Adrenal gland (tissue), 12 donors: ENCODE results near the gene MRPS7. TPM values are rescaled to one million over a fixed set of nuclear protein-coding genes. Genes with fewer than 3 reads are reported as not detected.
A peak's percentile ranks its signal among the peaks of the same experiment; 100 is the strongest.

ENCODE experiments used
- DNase-seq, 7 donors: peaks; one replicate each; pipeline ENCODE4 v3.0.0-alpha.2; 2019 to 2020
- H3K27ac ChIP-seq, 5 donors: fragments of 200-600 bp; sonication (generic) in 4 of 5; 1 replicate in 3 of 5; 2 replicates in 2 of 5; pipeline versions ENCODE4 v1.5.1 to v1.8.0; 2016 to 2020; ENCODE audit warnings: mild to moderate bottlenecking in 1 of 5
- H3K27me3 ChIP-seq: fragments of 200-600 bp; 2 replicates; pipeline ENCODE4 v1.8.0; 2021
- H3K36me3 ChIP-seq, 2 donors: fragments of 200-600 bp; replicated peaks in 1 of 2; 1 replicate in 1 of 2; 2 replicates in 1 of 2; pipeline versions ENCODE4 v1.5.1 to v1.8.0; 2018 to 2022
- H3K4me1 ChIP-seq, 2 donors: fragments of 200-600 bp; replicated peaks in 1 of 2; 1 replicate in 1 of 2; 2 replicates in 1 of 2; pipeline versions ENCODE4 v1.5.1 to v1.8.0; 2018 to 2021
- H3K4me3 ChIP-seq, 4 donors: fragments of 200-600 bp; sonication (generic) in 3 of 4; one replicate each; pipeline ENCODE4 v1.5.1; 2016 to 2018
- H3K9me3 ChIP-seq, 3 donors: fragments of 200-600 bp; sonication (generic) in 1 of 3; replicated peaks in 1 of 3; 1 replicate in 2 of 3; 2 replicates in 1 of 3; pipeline versions ENCODE4 v1.5.1 to v1.8.0; 2016 to 2021
- POLR2A ChIP-seq, 2 donors: fragments of 450-650 bp; IDR thresholded peaks; one replicate each; pipeline ENCODE4 v1.6.1; 2017; ENCODE audit warnings: antibody characterized with exemption in 2 of 2, mild to moderate bottlenecking in 2 of 2, moderate library complexity in 1 of 2
- WGBS, 4 donors: extraction: QIAGEN DNeasy Blood & Tissue Kit in 2 of 4; methylation state at CpG; one replicate each; pipeline versions ENCODE4 v1.1.5 to v1.1.7; 2013 to 2017; 5-methylcytosine and 5-hydroxymethylcytosine counted together
- intact Hi-C, 2 donors: fragments of 100-400 bp; cut with DNase I; formaldehyde crosslinking; loops; one replicate each; pipeline versions ENCODE4 v1.14.1 to v1.15.0; 2022 to 2023
- polyA plus RNA-seq, 3 donors: library from polyadenylated mRNA; stranded (reverse); fragments of 200-250 nt in 2 of 3; fragments of 350-450 nt in 1 of 3; fragmentation: Illumina TruSeq in 1 of 3; extraction: RNeasy Lipid Tissue Mini Kit (QIAGEN cat#74804) in 1 of 3; gene quantifications; one replicate each; pipeline ENCODE4 v1.2.3, GENCODE V29; 2013 to 2014
- total RNA-seq, 9 donors: library from RNA; depleted of rRNA in 4 of 9; stranded (reverse); fragments of >200 nt in 4 of 9; fragments of 120-200 nt in 1 of 9; fragmentation: NEBNext Ultra II Directional in 1 of 9; extraction: Animal tissue kit (Norgen Biotek cat#: 25700) in 1 of 9; gene quantifications; one replicate each; pipeline versions ENCODE4 v1.1.0 to v1.2.4, GENCODE V29; 2013 to 2023
- TF ChIP-seq, protein P1 (sequence below), 6 experiments: fragments of 450-650 bp in 4 of 6; fragments of 200-600 bp in 2 of 6; sonication (generic) in 1 of 6; IDR thresholded peaks; 1 replicate in 5 of 6; 2 replicates in 1 of 6; pipeline versions ENCODE4 v1.5.1 to v1.8.0; 2016 to 2021; ENCODE audit warnings: antibody characterized with exemption in 6 of 6, mild to moderate bottlenecking in 2 of 6, moderate library complexity in 1 of 6
- donor health status: healthy with polysubstance abuse.
- donor health status: Bipolar disorder and iron deficiency.
- donor health status: DM: yes; HTN: yes; CAD: no.
- donor health status: DM: no; HTN: no; CAD: no.
- donor health status: DM: no; HTN: no; CAD: no.
- donor health status: DM: yes; HTN: yes; CAD: no.

MRPS7 gene
- total and polyA plus RNA-seq, 12 donors = 47.7 to 127 (median 75.0) TPM

GRCh38 chr17:75260641-75261335 lies 891 bp upstream of the MRPS7 start:
- DNase-seq = no peak
- intact Hi-C loops = no loop called here
- peaks cover 14 to 26% of the 10 kb centered on the region in 2 donors for H3K4me1 ChIP-seq
- peak overlapping the region; percentile 68 to 99 (median 86) for H3K4me3 ChIP-seq
- peak overlapping the region; percentile 86 to 99 (median 95) for H3K27ac ChIP-seq
- WGBS, 4 donors = 1 to 4% (median 2%) methylated on average over 12 to 31 of the region's 31 CpGs
- no peaks in the 10 kb centered on the region for H3K9me3 ChIP-seq
- TF ChIP-seq, protein P1, sequence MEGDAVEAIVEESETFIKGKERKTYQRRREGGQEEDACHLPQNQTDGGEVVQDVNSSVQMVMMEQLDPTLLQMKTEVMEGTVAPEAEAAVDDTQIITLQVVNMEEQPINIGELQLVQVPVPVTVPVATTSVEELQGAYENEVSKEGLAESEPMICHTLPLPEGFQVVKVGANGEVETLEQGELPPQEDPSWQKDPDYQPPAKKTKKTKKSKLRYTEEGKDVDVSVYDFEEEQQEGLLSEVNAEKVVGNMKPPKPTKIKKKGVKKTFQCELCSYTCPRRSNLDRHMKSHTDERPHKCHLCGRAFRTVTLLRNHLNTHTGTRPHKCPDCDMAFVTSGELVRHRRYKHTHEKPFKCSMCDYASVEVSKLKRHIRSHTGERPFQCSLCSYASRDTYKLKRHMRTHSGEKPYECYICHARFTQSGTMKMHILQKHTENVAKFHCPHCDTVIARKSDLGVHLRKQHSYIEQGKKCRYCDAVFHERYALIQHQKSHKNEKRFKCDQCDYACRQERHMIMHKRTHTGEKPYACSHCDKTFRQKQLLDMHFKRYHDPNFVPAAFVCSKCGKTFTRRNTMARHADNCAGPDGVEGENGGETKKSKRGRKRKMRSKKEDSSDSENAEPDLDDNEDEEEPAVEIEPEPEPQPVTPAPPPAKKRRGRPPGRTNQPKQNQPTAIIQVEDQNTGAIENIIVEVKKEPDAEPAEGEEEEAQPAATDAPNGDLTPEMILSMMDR (IDR thresholded peaks at IDR 0.05) = no peak
- TF ChIP-seq POLR2A (IDR thresholded peaks at IDR 0.05) = no peak
- H3K36me3 ChIP-seq = peaks cover 0 to 28% of the 10 kb centered on the region in 2 donors
- H3K27me3 ChIP-seq = no peaks in the 10 kb centered on the region

GRCh38 chr17:75262112-75262606 lies 480 bp downstream of the MRPS7 start:
- H3K4me1 ChIP-seq = peaks cover 14 to 26% of the 10 kb centered on the region in 2 donors
- DNase-seq = no peak
- peak overlapping the region; percentile 86 to 99 (median 95) for H3K27ac ChIP-seq
- intact Hi-C loops = no loop called here
- WGBS, 4 donors = 0 to 2% (median 1%) methylated on average over 5 to 23 of the region's 23 CpGs
- TF ChIP-seq, protein P1 (IDR thresholded peaks at IDR 0.05) = no peak
- TF ChIP-seq POLR2A (IDR thresholded peaks at IDR 0.05) = no peak
- H3K36me3 ChIP-seq = peaks cover 0 to 38% of the 10 kb centered on the region in 2 donors
- peak overlapping the region; percentile 68 to 99 (median 92) for H3K4me3 ChIP-seq
- no peaks in the 10 kb centered on the region for H3K9me3 ChIP-seq
- H3K27me3 ChIP-seq = no peaks in the 10 kb centered on the region

- intact Hi-C loops = no loop called here
- Histone ChIP-seq H3K4me3 (no peak overlapping the region), H3K27ac (no peak overlapping the region), H3K4me1 (peaks cover 14 to 29% of the 10 kb centered on the region in 2 donors), H3K27me3 (no peaks in the 10 kb centered on the region), H3K9me3 (no peaks in the 10 kb centered on the region), H3K36me3 (peaks cover 0 to 38% of the 10 kb centered on the region in 2 donors)
- TF ChIP-seq POLR2A (IDR thresholded peaks at IDR 0.05) = no peak
- TF ChIP-seq, protein P1 (IDR thresholded peaks at IDR 0.05) = no peak
- DNase-seq = no peak
- WGBS, 4 donors = 89 to 92% (median 90%) methylated on average over 4 of the region's 4 CpGs
These were observed 1.4 kb downstream of the MRPS7 start for GRCh38 chr17:75263055-75263454.

GRCh38 chr17:75265614-75266315 lies 4.1 kb downstream of the MRPS7 start:
- no peak overlapping the region for H3K4me3 ChIP-seq
- TF ChIP-seq POLR2A (IDR thresholded peaks at IDR 0.05) = no peak
- TF ChIP-seq, protein P1 (IDR thresholded peaks at IDR 0.05) = no peak
- DNase-seq = peak in 1 of 7 donors; percentile 65

More at GRCh38 chr17:75265614-75266315, 4.1 kb downstream of the MRPS7 start:
- peaks cover 11 to 26% of the 10 kb centered on the region in 2 donors for H3K4me1 ChIP-seq
- no peaks in the 10 kb centered on the region for H3K9me3 ChIP-seq
- H3K36me3 ChIP-seq = peaks cover 0 to 38% of the 10 kb centered on the region in 2 donors
- peak overlapping the region in 1 of 5 donors; percentile 23 for H3K27ac ChIP-seq
- no peaks in the 10 kb centered on the region for H3K27me3 ChIP-seq
- intact Hi-C loops = no loop called here
- 71 to 86% (median 80%) methylated on average over 13 to 17 of the region's 17 CpGs for WGBS, 4 donors
